Testis (tissue), 3 donors: ENCODE data around the gene CHST13. TPM values are rescaled to one million over a fixed set of nuclear protein-coding genes. Genes with fewer than 3 reads are reported as not detected.

ENCODE experiments used
- DNase-seq: peaks from one replicate; pipeline ENCODE4 v3.0.0-alpha.2; 2019
- H3K27ac ChIP-seq, 2 donors: fragments of 200-600 bp; sonication (generic); one replicate each; pipeline ENCODE4 v1.5.1; 2019
- H3K27me3 ChIP-seq: fragments of 200-600 bp; sonication (generic); one replicate; pipeline ENCODE4 v1.5.1; 2019
- H3K36me3 ChIP-seq: fragments of 200-600 bp; sonication (generic); one replicate; pipeline ENCODE4 v1.5.1; 2017; ENCODE audit warnings: low read depth; ENCODE audit errors: missing control alignments
- H3K4me1 ChIP-seq: fragments of 200-600 bp; sonication (generic); one replicate; pipeline ENCODE4 v1.5.1; 2019
- H3K4me3 ChIP-seq, 2 donors: fragments of 200-600 bp; sonication (generic); one replicate each; pipeline ENCODE4 v1.5.1; 2017 to 2019
- H3K9me3 ChIP-seq: fragments of 200-600 bp; sonication (generic); one replicate; pipeline ENCODE4 v1.5.1; 2017
- POLR2A ChIP-seq: fragments of 450-650 bp; IDR thresholded peaks from one replicate; pipeline ENCODE4 v1.6.1; 2017; ENCODE audit warnings: antibody characterized with exemption, mild to moderate bottlenecking, moderate library complexity
- WGBS, 2 donors: methylation state at CpG; one replicate each; pipeline ENCODE4 v1.1.5; 2018; 5-methylcytosine and 5-hydroxymethylcytosine counted together
- intact Hi-C: fragments of 100-400 bp; cut with DNase I; formaldehyde crosslinking; loops from one replicate; pipeline ENCODE4 v1.15.1; 2023; ENCODE audit warnings: low total_unique reads
- polyA plus RNA-seq: library from polyadenylated mRNA; stranded (reverse); fragments of 350-450 nt; fragmentation: Illumina TruSeq; extraction: RNeasy Lipid Tissue Mini Kit (QIAGEN cat#74804); gene quantifications from one replicate; pipeline ENCODE4 v1.2.3, GENCODE V29; 2014; ENCODE audit warnings: low read depth, low replicate concordance; ENCODE audit not compliant: insufficient read depth
- total RNA-seq, 2 donors: library from RNA; depleted of rRNA; stranded (reverse); fragments of >200 nt; gene quantifications; one replicate each; pipeline ENCODE4 v1.2.3, GENCODE V29; 2016
- TF ChIP-seq, protein P1 (sequence below), 3 experiments: fragments of 450-650 bp in 2 of 3; fragments of 200-600 bp in 1 of 3; sonication (generic) in 1 of 3; IDR thresholded peaks; one replicate each; pipeline ENCODE4 v1.5.1; 2016 to 2019; ENCODE audit warnings: antibody characterized with exemption in 3 of 3, mild to moderate bottlenecking in 2 of 3, moderate library complexity in 1 of 3

Gene CHST13
- total and polyA plus RNA-seq, 3 donors from 2014 or later = 13.3 to 21.7 (median 21.4) TPM

DNA sequence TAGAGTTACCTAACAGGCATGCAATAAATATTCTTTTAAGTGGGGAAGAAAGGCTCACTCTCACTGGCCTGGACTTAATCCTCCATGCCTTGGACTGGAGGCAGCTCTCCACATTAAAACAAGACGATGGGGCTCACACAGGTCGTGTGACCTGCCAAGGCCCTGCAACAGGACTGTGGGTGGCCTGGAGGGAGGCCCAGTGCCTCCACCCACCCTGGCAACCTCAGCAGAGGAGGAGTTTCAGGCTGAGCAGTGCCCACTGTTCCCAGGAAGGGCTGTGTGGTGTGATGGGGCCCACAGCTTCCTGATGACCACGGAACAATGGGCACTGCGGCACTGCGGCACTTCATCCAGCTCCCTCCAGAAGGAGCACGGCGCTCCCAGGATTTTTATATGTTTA lies 11.9 kb upstream of the CHST13 start:
- TF ChIP-seq POLR2A = no peak
- TF ChIP-seq, protein P1, sequence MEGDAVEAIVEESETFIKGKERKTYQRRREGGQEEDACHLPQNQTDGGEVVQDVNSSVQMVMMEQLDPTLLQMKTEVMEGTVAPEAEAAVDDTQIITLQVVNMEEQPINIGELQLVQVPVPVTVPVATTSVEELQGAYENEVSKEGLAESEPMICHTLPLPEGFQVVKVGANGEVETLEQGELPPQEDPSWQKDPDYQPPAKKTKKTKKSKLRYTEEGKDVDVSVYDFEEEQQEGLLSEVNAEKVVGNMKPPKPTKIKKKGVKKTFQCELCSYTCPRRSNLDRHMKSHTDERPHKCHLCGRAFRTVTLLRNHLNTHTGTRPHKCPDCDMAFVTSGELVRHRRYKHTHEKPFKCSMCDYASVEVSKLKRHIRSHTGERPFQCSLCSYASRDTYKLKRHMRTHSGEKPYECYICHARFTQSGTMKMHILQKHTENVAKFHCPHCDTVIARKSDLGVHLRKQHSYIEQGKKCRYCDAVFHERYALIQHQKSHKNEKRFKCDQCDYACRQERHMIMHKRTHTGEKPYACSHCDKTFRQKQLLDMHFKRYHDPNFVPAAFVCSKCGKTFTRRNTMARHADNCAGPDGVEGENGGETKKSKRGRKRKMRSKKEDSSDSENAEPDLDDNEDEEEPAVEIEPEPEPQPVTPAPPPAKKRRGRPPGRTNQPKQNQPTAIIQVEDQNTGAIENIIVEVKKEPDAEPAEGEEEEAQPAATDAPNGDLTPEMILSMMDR (IDR thresholded peaks at IDR 0.05) = no peak
- H3K4me1 ChIP-seq = peaks cover 11% of the 10 kb centered on the region
- H3K9me3 ChIP-seq = no peaks in the 10 kb centered on the region
- WGBS, 2 donors = 64 to 74% methylated on average over 7 of the region's 7 CpGs
- intact Hi-C loops = no loop called here
- DNase-seq = no peak
- H3K4me3 ChIP-seq = no peak overlapping the region
- no peaks in the 10 kb centered on the region for H3K36me3 ChIP-seq
- H3K27ac ChIP-seq = no peak overlapping the region
- no peaks in the 10 kb centered on the region for H3K27me3 ChIP-seq

DNA sequence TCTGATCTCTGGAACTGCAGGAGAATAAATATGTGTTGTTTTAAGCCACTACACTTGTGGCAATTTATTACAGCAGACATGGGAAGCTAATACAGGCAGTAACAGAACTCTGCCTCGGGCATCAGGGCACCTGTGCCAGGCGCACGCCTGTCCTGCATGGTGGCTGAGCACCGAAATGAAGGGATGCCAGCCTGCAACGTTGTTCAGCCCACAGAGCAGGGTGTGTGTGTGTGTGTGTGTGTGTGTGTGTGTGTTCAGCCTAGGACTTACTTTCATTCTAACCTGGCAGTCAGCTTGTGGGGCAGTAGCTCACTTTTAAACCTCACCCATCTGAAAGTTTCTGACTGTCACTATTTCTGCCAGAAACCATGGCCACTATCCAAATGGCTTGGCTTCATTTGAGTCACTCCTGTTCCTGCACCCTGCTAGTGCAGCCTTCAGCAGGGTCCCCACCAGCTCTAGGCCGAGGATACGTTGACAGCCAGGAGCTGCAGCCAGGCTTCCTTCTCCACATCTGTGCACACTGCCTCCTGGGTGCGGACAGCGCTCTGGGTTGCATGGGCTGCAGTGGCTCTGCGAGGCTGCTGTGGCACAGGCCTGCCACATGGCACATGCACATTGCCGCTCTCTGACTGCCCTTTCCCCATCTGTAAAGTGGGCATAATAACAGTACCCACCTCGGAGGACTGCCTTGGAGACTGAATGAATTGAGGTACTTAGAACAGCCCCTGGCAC lies 10.9 kb upstream of the CHST13 start:
- Histone ChIP-seq H3K27me3 (no peaks in the 10 kb centered on the region), H3K36me3 (no peaks in the 10 kb centered on the region), H3K4me1 (peaks cover 11% of the 10 kb centered on the region), H3K9me3 (no peaks in the 10 kb centered on the region), H3K27ac (no peak overlapping the region), H3K4me3 (no peak overlapping the region)
- no peak for DNase-seq
- TF ChIP-seq, protein P1 (IDR thresholded peaks at IDR 0.05) = no peak
- TF ChIP-seq POLR2A = no peak
- intact Hi-C loops = no loop called here
- WGBS, 2 donors = 82 to 88% methylated on average over 12 of the region's 12 CpGs

DNA sequence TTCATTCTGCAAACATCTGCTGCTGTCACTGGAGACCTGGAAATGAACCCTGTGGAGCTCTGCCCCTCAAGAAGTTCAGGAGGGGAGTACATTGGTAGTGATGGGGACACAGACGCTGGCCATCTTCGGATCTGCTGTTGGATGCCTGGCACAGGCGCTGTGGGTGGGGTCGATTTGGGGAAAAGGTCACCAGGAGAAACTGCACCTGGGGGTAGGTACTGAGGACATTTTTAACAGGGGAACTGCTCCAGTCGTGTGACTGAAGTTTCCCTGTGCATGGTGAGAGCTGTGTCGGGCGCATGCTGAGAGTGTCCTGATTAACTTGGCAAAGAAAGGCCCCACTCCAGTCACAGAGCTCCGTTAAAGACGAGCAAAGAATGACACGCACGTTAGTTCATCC lies 9.8 kb upstream of the CHST13 start:
- Histone ChIP-seq H3K36me3 (no peaks in the 10 kb centered on the region), H3K4me1 (peaks cover 11% of the 10 kb centered on the region), H3K27me3 (no peaks in the 10 kb centered on the region), H3K4me3 (no peak overlapping the region), H3K27ac (no peak overlapping the region), H3K9me3 (no peaks in the 10 kb centered on the region)
- TF ChIP-seq POLR2A = no peak
- TF ChIP-seq, protein P1 (IDR thresholded peaks at IDR 0.05) = no peak
- WGBS, 2 donors = 90 to 92% methylated on average over 11 of the region's 11 CpGs
- DNase-seq = no peak
- intact Hi-C loops = no loop called here

DNA sequence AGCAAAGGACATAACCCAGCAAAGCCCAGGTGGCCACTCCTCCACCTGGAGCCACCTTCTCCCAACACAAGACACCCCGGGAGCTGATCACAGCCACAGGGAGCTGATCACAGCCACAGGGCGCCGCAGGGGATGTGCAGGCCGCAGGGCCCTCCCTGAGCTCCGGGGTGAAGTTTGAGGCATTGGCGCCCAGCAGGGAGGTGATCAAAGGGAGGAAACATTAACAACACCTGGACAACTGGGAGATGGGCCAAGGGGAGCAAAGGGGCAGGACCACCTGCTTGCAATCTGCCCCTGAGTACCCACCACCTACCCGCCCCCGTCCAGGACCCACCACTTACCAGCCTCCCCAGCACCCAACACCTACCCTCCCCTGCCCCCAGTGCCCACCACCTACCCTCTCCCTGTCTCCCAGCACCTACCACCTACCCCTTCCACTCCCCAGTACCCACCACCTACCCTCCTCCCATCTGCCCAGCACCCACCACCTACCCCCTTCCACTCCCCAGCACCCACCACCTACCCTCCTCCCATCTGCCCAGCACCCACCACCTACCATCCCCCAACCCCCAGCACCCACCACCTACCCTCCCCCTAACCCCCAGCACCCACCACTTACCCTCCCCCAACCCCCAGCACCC lies 8.8 kb upstream of the CHST13 start:
- TF ChIP-seq, protein P1 (IDR thresholded peaks at IDR 0.05) = no peak
- no peak for TF ChIP-seq POLR2A
- 92 to 98% methylated on average over 6 to 8 of the region's 8 CpGs for WGBS, 2 donors
- Histone ChIP-seq H3K36me3 (no peaks in the 10 kb centered on the region), H3K9me3 (no peaks in the 10 kb centered on the region), H3K27me3 (no peaks in the 10 kb centered on the region), H3K4me3 (no peak overlapping the region), H3K27ac (no peak overlapping the region), H3K4me1 (peaks cover 7% of the 10 kb centered on the region)
- DNase-seq = no peak
- intact Hi-C loops = no loop called here
